Activated CD4-positive, CD25-positive, alpha-beta regulatory T cell (primary cell): ENCODE data around the gene TPM1.
"Not testable (repeated sequence)": the region's sequence is repeated elsewhere in the genome, so short reads cannot be mapped to it uniquely, and the experiment has no call there.

Source experiments
- DNase-seq, 4 experiments: peaks; one replicate each; lab custom pipeline; 2025; lab: John Stamatoyannopoulos, UW

TPM1 gene

GRCh38 chr15:63041974-63042876 is at the start of gene TPM1:
Gene TPM1, plus strand, starts transcription at chr15:63042747. Its CDS starts 83 bp downstream, at chr15:63042830.
- DNase-seq: no peak

GRCh38 chr15:62993066-62993465 is 49.5 kb upstream of the TPM1 start:
- no peak for DNase-seq

GRCh38 chr15:62993632-62994031 is 48.9 kb upstream of the TPM1 start:
- not testable (repeated sequence) for DNase-seq

GRCh38 chr15:62994439-62994838 is 48.1 kb upstream of the TPM1 start:
- DNase-seq: no peak

- DNase-seq: no peak
Observed at GRCh38 chr15:62994975-62995681, 47.4 kb upstream of the TPM1 start.

GRCh38 chr15:62997441-62997840 is 45.1 kb upstream of the TPM1 start:
- no peak for DNase-seq

- no peak for DNase-seq
Observed at GRCh38 chr15:62998262-62998890, 44.2 kb upstream of the TPM1 start.

GRCh38 chr15:62999178-62999577 is 43.4 kb upstream of the TPM1 start:
- DNase-seq: no peak

GRCh38 chr15:62999923-63000561 is 42.5 kb upstream of the TPM1 start:
- DNase-seq: no peak

GRCh38 chr15:63000706-63001105 is 41.8 kb upstream of the TPM1 start:
- no peak for DNase-seq

- no peak for DNase-seq
Observed at GRCh38 chr15:63004211-63004610, 38.3 kb upstream of the TPM1 start.

GRCh38 chr15:63006032-63006878 is 36.3 kb upstream of the TPM1 start:
- DNase-seq: no peak

- DNase-seq: no peak
Observed at GRCh38 chr15:63008333-63009049, 34.1 kb upstream of the TPM1 start.

GRCh38 chr15:63010386-63010785 is 32.2 kb upstream of the TPM1 start:
- no peak for DNase-seq

- DNase-seq: no peak
Observed at GRCh38 chr15:63010920-63011693, 31.4 kb upstream of the TPM1 start.

- no peak for DNase-seq
Observed at GRCh38 chr15:63012444-63012843, 30.1 kb upstream of the TPM1 start.

GRCh38 chr15:63013052-63013808 is 29.3 kb upstream of the TPM1 start:
- no peak for DNase-seq

- no peak for DNase-seq
Observed at GRCh38 chr15:63014578-63014977, 28.0 kb upstream of the TPM1 start.

GRCh38 chr15:63015618-63016017 is 26.9 kb upstream of the TPM1 start:
- DNase-seq: no peak
